ENCODE results near the gene CXCL1. TPM values are rescaled to one million over a fixed set of nuclear protein-coding genes. Genes with fewer than 3 reads are reported as not detected.

Gene CXCL1
- total RNA-seq, 4 donors from 2014 or later: 0.84 to 2.7 (median 1.3) TPM; not detected in 1

DNA sequence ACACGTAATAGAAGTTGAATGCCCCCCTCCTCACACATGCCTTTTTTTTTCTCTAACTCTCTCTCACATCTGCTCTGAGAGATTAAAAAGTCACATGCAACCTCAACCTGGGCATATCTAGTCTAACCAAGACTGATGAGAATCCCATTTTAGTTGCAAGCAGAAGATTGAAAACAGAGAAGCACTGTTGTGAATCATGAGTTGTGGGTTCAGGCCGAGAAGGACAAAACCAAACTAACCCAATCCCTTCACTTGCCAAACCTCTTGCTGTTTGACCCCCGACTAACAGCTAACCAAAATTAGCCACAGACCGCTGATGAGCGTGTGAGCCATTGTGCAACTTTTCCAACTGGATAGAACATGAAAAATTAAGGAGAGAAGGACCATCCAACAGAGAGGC, 31.8 kb downstream of the CXCL1 start:
- Histone ChIP-seq H3K36me3 (no peaks in the 10 kb centered on the region), H3K9me3 (no peaks in the 10 kb centered on the region), H3K27me3 (no peaks in the 10 kb centered on the region), H3K27ac (no peak overlapping the region), H3K4me3 (no peak overlapping the region), H3K4me1 (peaks cover 0 to 23% (median 3%) of the 10 kb centered on the region in 4 donors)
- no peak for DNase-seq (ENCODE audit: low spot score in 2 of 2)
- WGBS, 2 donors: 65 to 72% methylated on average over 5 of the region's 5 CpGs
- TF ChIP-seq, protein P1, sequence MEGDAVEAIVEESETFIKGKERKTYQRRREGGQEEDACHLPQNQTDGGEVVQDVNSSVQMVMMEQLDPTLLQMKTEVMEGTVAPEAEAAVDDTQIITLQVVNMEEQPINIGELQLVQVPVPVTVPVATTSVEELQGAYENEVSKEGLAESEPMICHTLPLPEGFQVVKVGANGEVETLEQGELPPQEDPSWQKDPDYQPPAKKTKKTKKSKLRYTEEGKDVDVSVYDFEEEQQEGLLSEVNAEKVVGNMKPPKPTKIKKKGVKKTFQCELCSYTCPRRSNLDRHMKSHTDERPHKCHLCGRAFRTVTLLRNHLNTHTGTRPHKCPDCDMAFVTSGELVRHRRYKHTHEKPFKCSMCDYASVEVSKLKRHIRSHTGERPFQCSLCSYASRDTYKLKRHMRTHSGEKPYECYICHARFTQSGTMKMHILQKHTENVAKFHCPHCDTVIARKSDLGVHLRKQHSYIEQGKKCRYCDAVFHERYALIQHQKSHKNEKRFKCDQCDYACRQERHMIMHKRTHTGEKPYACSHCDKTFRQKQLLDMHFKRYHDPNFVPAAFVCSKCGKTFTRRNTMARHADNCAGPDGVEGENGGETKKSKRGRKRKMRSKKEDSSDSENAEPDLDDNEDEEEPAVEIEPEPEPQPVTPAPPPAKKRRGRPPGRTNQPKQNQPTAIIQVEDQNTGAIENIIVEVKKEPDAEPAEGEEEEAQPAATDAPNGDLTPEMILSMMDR (IDR thresholded peaks at IDR 0.05): no peak
- no peak for TF ChIP-seq POLR2A (IDR thresholded peaks at IDR 0.05)
- TF ChIP-seq EP300 (IDR thresholded peaks at IDR 0.05): no peak

DNA sequence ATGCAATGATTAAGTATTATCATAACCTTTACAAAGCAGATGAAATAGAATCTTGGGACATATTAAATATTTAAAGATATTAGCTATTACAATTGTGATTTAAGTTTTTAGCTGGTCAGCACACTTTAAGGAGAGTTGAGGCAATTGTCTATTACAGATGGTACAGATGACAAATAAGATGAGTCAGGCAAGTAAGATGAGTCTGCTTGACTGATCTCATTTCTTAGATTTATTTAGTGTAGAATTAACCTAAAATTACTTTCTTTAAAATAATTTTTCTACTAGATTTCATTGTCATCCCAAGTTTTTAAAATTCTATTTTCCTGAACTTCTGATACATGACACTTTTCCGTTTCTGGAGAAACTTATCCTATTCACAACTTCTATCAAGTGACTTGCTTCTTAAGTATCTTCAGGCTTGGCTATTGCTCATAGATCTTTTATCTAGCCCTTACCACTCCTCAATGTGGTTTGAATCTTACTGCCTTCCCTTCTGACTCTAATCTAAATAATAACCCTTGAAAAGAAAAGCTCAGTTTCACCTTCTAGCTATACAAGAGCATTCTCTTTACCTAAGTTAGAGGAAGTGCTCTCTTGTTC, 32.9 kb downstream of the CXCL1 start:
- H3K9me3 ChIP-seq: no peaks in the 10 kb centered on the region
- DNase-seq (ENCODE audit: low spot score in 2 of 2): no peak
- H3K36me3 ChIP-seq: no peaks in the 10 kb centered on the region
- no peak overlapping the region for H3K4me3 ChIP-seq
- peaks cover 0 to 15% (median 3%) of the 10 kb centered on the region in 4 donors for H3K4me1 ChIP-seq
- H3K27me3 ChIP-seq: no peaks in the 10 kb centered on the region
- TF ChIP-seq EP300 (IDR thresholded peaks at IDR 0.05) (no peak), POLR2A (IDR thresholded peaks at IDR 0.05) (no peak)
- TF ChIP-seq, protein P1 (IDR thresholded peaks at IDR 0.05): no peak
- no peak overlapping the region for H3K27ac ChIP-seq
- 88 to 91% methylated on average over 1 of the region's 1 CpG for WGBS, 2 donors

DNA sequence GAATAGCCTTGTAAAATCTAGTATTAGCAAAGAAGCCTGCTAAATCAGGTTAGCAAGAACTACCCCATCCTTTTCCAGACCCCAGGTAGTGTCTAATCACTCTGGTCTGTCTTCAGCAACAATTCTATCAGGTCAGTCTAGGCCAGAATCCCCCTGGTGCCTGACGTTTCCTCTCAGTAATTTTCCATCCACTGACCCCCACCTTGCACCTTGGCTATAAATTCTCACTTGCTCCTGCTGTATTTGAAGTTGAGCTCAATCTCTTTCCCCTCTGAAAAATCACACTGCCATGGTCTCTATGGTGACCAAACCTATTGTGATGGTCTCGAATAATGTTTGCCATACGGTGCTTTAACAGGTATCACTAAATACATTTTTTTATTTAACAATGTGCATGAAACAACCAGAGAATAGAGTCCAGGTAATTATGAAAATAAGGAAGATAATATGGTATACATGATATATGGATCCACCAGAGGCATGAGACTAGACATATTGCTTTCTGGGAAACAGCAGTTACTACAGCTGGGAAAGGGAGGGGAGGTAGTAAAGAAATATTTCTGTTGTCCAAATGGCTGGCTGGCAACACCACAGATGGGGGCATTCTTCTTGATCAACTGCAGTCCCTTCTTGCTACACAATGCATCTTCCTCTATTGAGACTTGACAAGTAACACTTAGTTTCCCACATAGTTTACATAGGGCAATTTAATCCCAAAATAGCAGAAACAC, 33.8 kb downstream of the CXCL1 start:
- Histone ChIP-seq H3K27me3 (no peaks in the 10 kb centered on the region), H3K27ac (no peak overlapping the region), H3K4me3 (no peak overlapping the region), H3K9me3 (no peaks in the 10 kb centered on the region), H3K4me1 (peaks cover 0 to 7% (median under 1%) of the 10 kb centered on the region in 4 donors), H3K36me3 (no peaks in the 10 kb centered on the region)
- DNase-seq (ENCODE audit: low spot score in 2 of 2): no peak
- TF ChIP-seq EP300 (IDR thresholded peaks at IDR 0.05) (no peak), POLR2A (IDR thresholded peaks at IDR 0.05) (no peak)
- TF ChIP-seq, protein P1 (IDR thresholded peaks at IDR 0.05): no peak
- 64 to 65% methylated on average over 3 of the region's 3 CpGs for WGBS, 2 donors

DNA sequence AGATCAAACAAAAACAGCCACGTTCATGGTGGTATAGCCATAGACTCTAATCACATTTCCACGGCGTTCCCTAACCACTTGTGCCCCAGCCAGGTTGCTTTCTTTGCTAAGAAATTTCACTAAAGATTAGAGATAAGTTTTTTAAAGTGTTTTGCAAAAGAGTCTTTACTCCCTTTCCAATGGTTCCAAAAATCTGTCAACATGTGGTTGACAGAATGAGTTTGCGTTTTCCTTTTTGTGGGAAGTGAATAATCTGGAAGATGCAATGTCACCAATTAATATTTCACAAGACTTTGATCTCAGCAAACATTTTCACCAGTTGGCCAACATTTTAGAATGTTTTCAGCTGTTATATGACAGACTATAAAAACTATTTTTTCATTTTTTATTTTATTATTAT, 35.3 kb downstream of the CXCL1 start:
- TF ChIP-seq, protein P1 (IDR thresholded peaks at IDR 0.05): no peak
- no peak for TF ChIP-seq POLR2A (IDR thresholded peaks at IDR 0.05)
- TF ChIP-seq EP300 (IDR thresholded peaks at IDR 0.05): no peak
- Histone ChIP-seq H3K4me3 (no peak overlapping the region), H3K27ac (no peak overlapping the region), H3K27me3 (no peaks in the 10 kb centered on the region), H3K9me3 (no peaks in the 10 kb centered on the region), H3K4me1 (peaks cover 0 to 1% (median 0%) of the 10 kb centered on the region in 4 donors), H3K36me3 (no peaks in the 10 kb centered on the region)
- DNase-seq (ENCODE audit: low spot score in 2 of 2): no peak
- 69 to 73% methylated on average over 4 of the region's 4 CpGs for WGBS, 2 donors

DNA sequence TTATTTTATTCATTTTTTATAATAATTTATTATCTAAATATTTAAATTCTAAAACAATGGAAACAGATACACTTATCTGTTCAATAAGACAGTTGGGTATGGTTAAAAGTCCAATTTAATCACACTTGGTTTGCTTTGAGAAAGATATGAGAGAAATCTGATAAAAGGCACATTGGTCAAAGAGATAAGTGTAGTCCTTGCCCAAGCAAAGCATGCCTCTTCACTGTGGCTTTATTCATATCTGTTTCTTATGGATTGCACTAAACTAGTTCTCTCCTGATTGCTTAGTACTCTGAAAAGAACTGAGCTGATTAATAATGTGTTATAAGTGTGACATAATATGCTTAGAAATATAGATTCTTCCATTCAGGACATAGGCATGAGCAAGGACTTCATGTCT, 39.8 kb downstream of the CXCL1 start:
- DNase-seq (ENCODE audit: low spot score in 2 of 2): no peak

More for the DNA sequence above, 39.8 kb downstream of the CXCL1 start:
- Histone ChIP-seq H3K4me1 (no peaks in the 10 kb centered on the region), H3K4me3 (no peak overlapping the region), H3K9me3 (no peaks in the 10 kb centered on the region), H3K36me3 (no peaks in the 10 kb centered on the region), H3K27ac (no peak overlapping the region), H3K27me3 (no peaks in the 10 kb centered on the region)
- TF ChIP-seq POLR2A (IDR thresholded peaks at IDR 0.05) (no peak), EP300 (IDR thresholded peaks at IDR 0.05) (no peak)
- TF ChIP-seq, protein P1 (IDR thresholded peaks at IDR 0.05): no peak

Data from tibial nerve (tissue), 4 donors.